ENCODE measurements around the gene BRIX1. TPM values are rescaled to one million over a fixed set of nuclear protein-coding genes. Genes with fewer than 3 reads are reported as not detected.

Gene BRIX1
- total and polyA plus RNA-seq, 5 donors from 2014 or later = 20.5 to 51.0 (median 46.3) TPM

DNA sequence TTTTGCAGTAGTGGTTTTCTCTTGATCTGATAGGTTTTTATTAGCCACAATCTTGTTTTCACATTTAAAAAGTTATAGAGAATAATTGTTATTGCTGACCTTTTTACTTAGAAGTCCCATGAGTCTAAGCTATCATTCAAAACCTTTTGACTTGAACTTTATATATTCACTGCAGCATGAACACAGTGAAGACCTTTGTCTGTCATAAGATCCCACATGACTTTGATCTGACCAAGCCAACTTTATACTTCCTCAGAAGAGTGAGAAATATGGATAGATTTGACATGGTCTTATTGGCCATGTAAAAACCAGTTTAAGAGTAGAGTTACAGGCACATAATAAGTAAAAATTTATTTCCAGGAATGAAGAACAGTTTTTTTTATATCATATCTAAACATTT lies 34.3 kb upstream of the BRIX1 start:
- Mint-ChIP-seq H3K36me3 (no peaks in the 10 kb centered on the region), H3K27ac (no peak overlapping the region), H3K4me3 (no peak overlapping the region), H3K9me3 (peaks cover 0 to 12% (median 4%) of the 10 kb centered on the region in 7 donors), H3K27me3 (peaks cover 20% of the 10 kb centered on the region), H3K4me1 (no peaks in the 10 kb centered on the region)
- Histone ChIP-seq H3K27me3 (ENCODE audit: control insufficient read depth, insufficient read depth, low read length) (peaks cover 6% of the 10 kb centered on the region), H3K27ac (ENCODE audit: insufficient read depth, low read length, poor library complexity, severe bottlenecking) (no peak overlapping the region), H3K9me3 (ENCODE audit: control insufficient read depth in 2 of 2, low read length in 2 of 2) (peaks cover 0 to 2% of the 10 kb centered on the region in 2 experiments), H3K4me1 (ENCODE audit: control insufficient read depth, insufficient read depth, low read length, poor library complexity, severe bottlenecking) (no peaks in the 10 kb centered on the region), H3K4me3 (ENCODE audit: low read depth, low read length) (no peak overlapping the region), H3K36me3 (ENCODE audit: control insufficient read depth, insufficient read depth, low read length) (no peaks in the 10 kb centered on the region)
- ATAC-seq (ENCODE audit: low read depth in 2 of 2) (no peak), DNase-seq (no peak)

DNA sequence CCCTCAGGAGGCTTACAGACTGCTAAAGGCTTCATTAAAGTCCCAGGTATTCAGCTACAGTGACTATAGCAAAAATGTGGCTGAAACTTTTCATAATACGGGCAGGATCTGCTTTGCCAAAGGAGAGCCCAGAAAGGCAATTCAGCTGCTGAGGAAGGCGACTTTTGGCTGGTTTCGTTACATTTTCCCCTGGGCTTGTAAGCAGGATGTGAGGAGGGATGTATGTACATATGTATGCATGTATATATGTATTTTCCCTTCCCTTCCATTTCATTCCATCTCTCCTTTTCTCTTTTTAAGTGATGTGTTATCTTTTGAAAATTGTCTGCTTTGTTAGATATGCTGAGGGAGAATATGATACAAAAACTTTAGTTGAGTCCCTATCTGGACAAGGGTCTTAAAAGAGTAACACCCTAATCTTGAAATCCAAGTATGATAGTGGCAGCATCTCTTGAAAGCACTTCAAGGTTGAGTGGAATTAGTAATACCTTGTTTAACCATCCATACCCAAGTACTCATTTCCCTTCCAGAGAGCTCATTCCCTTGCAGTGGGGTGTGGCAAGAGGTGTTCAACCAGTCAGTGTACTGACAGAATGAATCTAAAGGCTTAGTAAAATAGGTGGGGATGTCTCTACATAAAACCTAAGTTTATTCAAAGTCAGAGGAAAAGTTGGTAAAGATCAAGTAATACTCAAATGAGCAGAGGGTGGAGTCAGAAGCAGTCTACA lies 29.0 kb upstream of the BRIX1 start:
- DNase-seq (no peak), ATAC-seq (ENCODE audit: low read depth in 2 of 2) (no peak)
- Mint-ChIP-seq H3K4me1 (no peaks in the 10 kb centered on the region), H3K27me3 (peaks cover 20% of the 10 kb centered on the region), H3K27ac (no peak overlapping the region), H3K36me3 (no peaks in the 10 kb centered on the region), H3K9me3 (peaks cover 0 to 6% (median 0%) of the 10 kb centered on the region in 7 donors), H3K4me3 (no peak overlapping the region)
- H3K9me3 ChIP-seq (ENCODE audit: control insufficient read depth in 2 of 2, low read length in 2 of 2) = no peaks in the 10 kb centered on the region
- H3K4me3 ChIP-seq (ENCODE audit: low read depth, low read length) = no peak overlapping the region
- H3K27ac ChIP-seq (ENCODE audit: insufficient read depth, low read length, poor library complexity, severe bottlenecking) = no peak overlapping the region
- H3K4me1 ChIP-seq (ENCODE audit: control insufficient read depth, insufficient read depth, low read length, poor library complexity, severe bottlenecking) = no peaks in the 10 kb centered on the region
- H3K36me3 ChIP-seq (ENCODE audit: control insufficient read depth, insufficient read depth, low read length) = no peaks in the 10 kb centered on the region
- H3K27me3 ChIP-seq (ENCODE audit: control insufficient read depth, insufficient read depth, low read length) = peaks cover 2% of the 10 kb centered on the region

GRCh38 chr5:34889394-34889793 lies 26.1 kb upstream of the BRIX1 start:
- Histone ChIP-seq H3K27ac (ENCODE audit: insufficient read depth, low read length, poor library complexity, severe bottlenecking) (no peak overlapping the region), H3K36me3 (ENCODE audit: control insufficient read depth, insufficient read depth, low read length) (no peaks in the 10 kb centered on the region), H3K4me1 (ENCODE audit: control insufficient read depth, insufficient read depth, low read length, poor library complexity, severe bottlenecking) (no peaks in the 10 kb centered on the region), H3K27me3 (ENCODE audit: control insufficient read depth, insufficient read depth, low read length) (peaks cover under 1% of the 10 kb centered on the region), H3K4me3 (ENCODE audit: low read depth, low read length) (no peak overlapping the region), H3K9me3 (ENCODE audit: control insufficient read depth in 2 of 2, low read length in 2 of 2) (no peaks in the 10 kb centered on the region)
- no peaks in the 10 kb centered on the region for H3K4me1 Mint-ChIP-seq
- H3K4me3 Mint-ChIP-seq = no peak overlapping the region
- no peak overlapping the region for H3K27ac Mint-ChIP-seq
- DNase-seq (no peak), ATAC-seq (ENCODE audit: low read depth in 2 of 2) (no peak)
- H3K36me3 Mint-ChIP-seq = no peaks in the 10 kb centered on the region
- no peaks in the 10 kb centered on the region for H3K9me3 Mint-ChIP-seq
- H3K27me3 Mint-ChIP-seq = peaks cover 6% of the 10 kb centered on the region

GRCh38 chr5:34891981-34892380 lies 23.5 kb upstream of the BRIX1 start:
- no peaks in the 10 kb centered on the region for H3K4me1 ChIP-seq (ENCODE audit: control insufficient read depth, insufficient read depth, low read length, poor library complexity, severe bottlenecking)
- H3K9me3 ChIP-seq (ENCODE audit: control insufficient read depth in 2 of 2, low read length in 2 of 2) = no peaks in the 10 kb centered on the region
- no peak overlapping the region for H3K4me3 ChIP-seq (ENCODE audit: low read depth, low read length)
- no peak for ATAC-seq (ENCODE audit: low read depth in 2 of 2)
- H3K27ac ChIP-seq (ENCODE audit: insufficient read depth, low read length, poor library complexity, severe bottlenecking) = no peak overlapping the region
- H3K36me3 Mint-ChIP-seq = peaks cover 10% of the 10 kb centered on the region
- H3K9me3 Mint-ChIP-seq = no peaks in the 10 kb centered on the region
- no peaks in the 10 kb centered on the region for H3K4me1 Mint-ChIP-seq
- DNase-seq = no peak
- H3K27me3 ChIP-seq (ENCODE audit: control insufficient read depth, insufficient read depth, low read length) = no peaks in the 10 kb centered on the region
- no peak overlapping the region for H3K27ac Mint-ChIP-seq
- H3K27me3 Mint-ChIP-seq = peaks cover 5% of the 10 kb centered on the region
- H3K36me3 ChIP-seq (ENCODE audit: control insufficient read depth, insufficient read depth, low read length) = no peaks in the 10 kb centered on the region
- no peak overlapping the region for H3K4me3 Mint-ChIP-seq

- no peaks in the 10 kb centered on the region for H3K9me3 ChIP-seq (ENCODE audit: control insufficient read depth in 2 of 2, low read length in 2 of 2)
- H3K36me3 ChIP-seq (ENCODE audit: control insufficient read depth, insufficient read depth, low read length) = no peaks in the 10 kb centered on the region
- H3K27me3 ChIP-seq (ENCODE audit: control insufficient read depth, insufficient read depth, low read length) = no peaks in the 10 kb centered on the region
- Mint-ChIP-seq H3K27me3 (peaks cover under 1% of the 10 kb centered on the region), H3K4me1 (no peaks in the 10 kb centered on the region), H3K9me3 (no peaks in the 10 kb centered on the region), H3K27ac (peak overlapping the region in 2 of 3 donors; percentile 20 to 65), H3K4me3 (no peak overlapping the region), H3K36me3 (peaks cover 10% of the 10 kb centered on the region)
- H3K4me3 ChIP-seq (ENCODE audit: low read depth, low read length) = no peak overlapping the region
- ATAC-seq (ENCODE audit: low read depth in 2 of 2) = no peak
- H3K27ac ChIP-seq (ENCODE audit: insufficient read depth, low read length, poor library complexity, severe bottlenecking) = no peak overlapping the region
- no peaks in the 10 kb centered on the region for H3K4me1 ChIP-seq (ENCODE audit: control insufficient read depth, insufficient read depth, low read length, poor library complexity, severe bottlenecking)
- DNase-seq = no peak
Measured at GRCh38 chr5:34892414-34892813, 23.1 kb upstream of the BRIX1 start.

GRCh38 chr5:34894716-34895115 lies 20.8 kb upstream of the BRIX1 start:
- no peaks in the 10 kb centered on the region for H3K4me1 Mint-ChIP-seq
- no peak for DNase-seq
- no peaks in the 10 kb centered on the region for H3K27me3 Mint-ChIP-seq
- H3K9me3 ChIP-seq (ENCODE audit: control insufficient read depth in 2 of 2, low read length in 2 of 2) = no peaks in the 10 kb centered on the region
- H3K36me3 Mint-ChIP-seq = peaks cover 14% of the 10 kb centered on the region
- no peaks in the 10 kb centered on the region for H3K27me3 ChIP-seq (ENCODE audit: control insufficient read depth, insufficient read depth, low read length)
- H3K4me3 Mint-ChIP-seq = no peak overlapping the region
- no peak overlapping the region for H3K27ac Mint-ChIP-seq
- no peak for ATAC-seq (ENCODE audit: low read depth in 2 of 2)
- H3K4me1 ChIP-seq (ENCODE audit: control insufficient read depth, insufficient read depth, low read length, poor library complexity, severe bottlenecking) = no peaks in the 10 kb centered on the region
- no peak overlapping the region for H3K4me3 ChIP-seq (ENCODE audit: low read depth, low read length)
- H3K27ac ChIP-seq (ENCODE audit: insufficient read depth, low read length, poor library complexity, severe bottlenecking) = no peak overlapping the region
- H3K9me3 Mint-ChIP-seq = no peaks in the 10 kb centered on the region
- no peaks in the 10 kb centered on the region for H3K36me3 ChIP-seq (ENCODE audit: control insufficient read depth, insufficient read depth, low read length)

DNA sequence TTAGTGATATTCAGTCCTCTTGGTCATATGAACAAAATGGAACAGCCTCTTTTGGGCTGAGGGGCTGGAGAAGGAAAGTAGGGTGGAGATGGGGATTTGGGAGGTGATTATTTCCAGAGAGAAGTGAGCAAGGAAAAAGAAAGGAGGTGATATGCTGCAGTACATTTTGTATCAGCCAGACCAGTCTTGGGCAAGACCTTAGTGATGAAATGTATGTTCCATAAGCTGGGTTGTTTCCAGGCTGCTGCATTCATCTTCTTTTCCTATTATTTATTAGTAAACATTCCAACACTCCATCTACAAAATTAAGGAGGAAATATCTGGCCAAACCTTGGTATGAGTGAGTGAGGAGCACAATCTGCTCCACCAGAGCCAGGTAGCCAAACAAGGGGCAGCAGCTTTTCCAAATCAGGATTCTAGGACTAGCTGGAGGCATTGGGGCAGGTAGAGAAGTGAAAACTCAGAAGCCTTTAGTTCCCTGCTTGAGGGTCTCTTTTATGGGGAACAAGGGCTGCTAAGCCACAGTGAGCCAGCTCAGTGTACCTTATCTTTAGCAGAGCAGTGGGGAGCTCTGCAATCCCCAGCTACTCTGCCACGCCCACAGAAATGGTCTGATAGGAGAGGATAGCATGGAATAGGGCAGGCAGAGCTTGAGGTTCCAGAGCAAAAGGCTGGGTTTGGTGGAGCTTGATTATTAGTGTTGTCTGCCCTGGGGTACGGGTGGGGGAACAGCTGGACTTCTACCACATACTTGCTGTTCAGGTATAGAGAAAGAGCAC lies 19.7 kb upstream of the BRIX1 start:
- H3K27me3 ChIP-seq (ENCODE audit: control insufficient read depth, insufficient read depth, low read length) = no peaks in the 10 kb centered on the region
- H3K4me3 Mint-ChIP-seq = no peak overlapping the region
- H3K27ac Mint-ChIP-seq = peak overlapping the region in 1 of 3 donors; percentile 2
- no peak overlapping the region for H3K27ac ChIP-seq (ENCODE audit: insufficient read depth, low read length, poor library complexity, severe bottlenecking)
- DNase-seq (no peak), ATAC-seq (ENCODE audit: low read depth in 2 of 2) (no peak)
- no peaks in the 10 kb centered on the region for H3K27me3 Mint-ChIP-seq
- H3K4me1 ChIP-seq (ENCODE audit: control insufficient read depth, insufficient read depth, low read length, poor library complexity, severe bottlenecking) = no peaks in the 10 kb centered on the region
- H3K4me1 Mint-ChIP-seq = no peaks in the 10 kb centered on the region
- no peak overlapping the region for H3K4me3 ChIP-seq (ENCODE audit: low read depth, low read length)
- H3K36me3 Mint-ChIP-seq = peaks cover 14% of the 10 kb centered on the region
- H3K36me3 ChIP-seq (ENCODE audit: control insufficient read depth, insufficient read depth, low read length) = no peaks in the 10 kb centered on the region
- H3K9me3 ChIP-seq (ENCODE audit: control insufficient read depth in 2 of 2, low read length in 2 of 2) = no peaks in the 10 kb centered on the region
- H3K9me3 Mint-ChIP-seq = no peaks in the 10 kb centered on the region

- H3K9me3 ChIP-seq (ENCODE audit: control insufficient read depth in 2 of 2, low read length in 2 of 2) = no peaks in the 10 kb centered on the region
- H3K4me3 ChIP-seq (ENCODE audit: low read depth, low read length) = no peak overlapping the region
- no peaks in the 10 kb centered on the region for H3K27me3 ChIP-seq (ENCODE audit: control insufficient read depth, insufficient read depth, low read length)
- DNase-seq = no peak
- H3K4me3 Mint-ChIP-seq = no peak overlapping the region
- H3K9me3 Mint-ChIP-seq = no peaks in the 10 kb centered on the region
- no peaks in the 10 kb centered on the region for H3K4me1 Mint-ChIP-seq
- peaks cover 14% of the 10 kb centered on the region for H3K36me3 Mint-ChIP-seq
- ATAC-seq (ENCODE audit: low read depth in 2 of 2) = no peak
- no peaks in the 10 kb centered on the region for H3K36me3 ChIP-seq (ENCODE audit: control insufficient read depth, insufficient read depth, low read length)
- H3K27ac Mint-ChIP-seq = no peak overlapping the region
- H3K4me1 ChIP-seq (ENCODE audit: control insufficient read depth, insufficient read depth, low read length, poor library complexity, severe bottlenecking) = no peaks in the 10 kb centered on the region
- no peaks in the 10 kb centered on the region for H3K27me3 Mint-ChIP-seq
- no peak overlapping the region for H3K27ac ChIP-seq (ENCODE audit: insufficient read depth, low read length, poor library complexity, severe bottlenecking)
Measured at GRCh38 chr5:34897646-34898045, 17.9 kb upstream of the BRIX1 start.

Measured in CD4-positive, CD25-positive, alpha-beta regulatory T cell (primary cell).